HFFc6 (cell line): Measurements from ENCODE around the gene TENM4. TPM values are rescaled to one million over a fixed set of nuclear protein-coding genes. Genes with fewer than 3 reads are reported as not detected.

Experiments
- DNase-seq: peaks from one replicate; pipeline ENCODE4 v3.0.0-alpha.2; 2018
- H3K27ac Mint-ChIP-seq: 2 replicates; pipeline ENCODE4 v1.8.0; 2020; ENCODE audit warnings: mild to moderate bottlenecking, mixed read lengths
- H3K27me3 Mint-ChIP-seq: 2 replicates; pipeline ENCODE4 v1.8.0; 2021; ENCODE audit warnings: mild to moderate bottlenecking, moderate library complexity, mixed read lengths; ENCODE audit not compliant: insufficient read depth
- H3K36me3 Mint-ChIP-seq: 2 replicates; pipeline ENCODE4 v1.8.0; 2021; ENCODE audit warnings: low read depth, mixed read lengths
- H3K4me1 Mint-ChIP-seq: 2 replicates; pipeline ENCODE4 v1.8.0; 2020; ENCODE audit warnings: low read depth, mixed read lengths
- H3K4me3 Mint-ChIP-seq: 2 replicates; pipeline ENCODE4 v1.8.0; 2020; ENCODE audit warnings: mild to moderate bottlenecking, moderate library complexity, mixed read lengths
- H3K9me3 Mint-ChIP-seq: 2 replicates; pipeline ENCODE4 v1.8.0; 2020; ENCODE audit warnings: mild to moderate bottlenecking, mixed read lengths
- CTCF ChIP-seq: fragments of 200-600 bp; sonication (generic); IDR thresholded peaks from 2 replicates; pipeline ENCODE4 v1.5.0; 2021; ENCODE audit warnings: antibody characterized with exemption, mild to moderate bottlenecking
- total RNA-seq, 6 experiments: library from RNA; stranded (reverse); fragmentation: NEBNext Ultra II Directional; extraction: Animal tissue kit (Norgen Biotek cat#: 25700); gene quantifications; 2 replicates in 1 of 6; 3 replicates in 5 of 6; pipeline ENCODE4 v1.2.3, GENCODE V29; 2021

The TENM4 gene
- total RNA-seq, 6 experiments from 2014 or later, result 20.9 to 45.5 (median 26.5) TPM

- no peak overlapping the region for H3K27ac Mint-ChIP-seq
- peaks cover 37% of the 10 kb centered on the region for H3K9me3 Mint-ChIP-seq
- H3K4me1 Mint-ChIP-seq, result no peaks in the 10 kb centered on the region
- peaks cover 25% of the 10 kb centered on the region for H3K27me3 Mint-ChIP-seq
- H3K4me3 Mint-ChIP-seq, result no peak overlapping the region
- peaks cover 22% of the 10 kb centered on the region for H3K36me3 Mint-ChIP-seq
- TF ChIP-seq CTCF, result no peak
- DNase-seq, result no peak
Measured at GRCh38 chr11:78633516-78634310, 807.1 kb downstream of the TENM4 start.

DNA sequence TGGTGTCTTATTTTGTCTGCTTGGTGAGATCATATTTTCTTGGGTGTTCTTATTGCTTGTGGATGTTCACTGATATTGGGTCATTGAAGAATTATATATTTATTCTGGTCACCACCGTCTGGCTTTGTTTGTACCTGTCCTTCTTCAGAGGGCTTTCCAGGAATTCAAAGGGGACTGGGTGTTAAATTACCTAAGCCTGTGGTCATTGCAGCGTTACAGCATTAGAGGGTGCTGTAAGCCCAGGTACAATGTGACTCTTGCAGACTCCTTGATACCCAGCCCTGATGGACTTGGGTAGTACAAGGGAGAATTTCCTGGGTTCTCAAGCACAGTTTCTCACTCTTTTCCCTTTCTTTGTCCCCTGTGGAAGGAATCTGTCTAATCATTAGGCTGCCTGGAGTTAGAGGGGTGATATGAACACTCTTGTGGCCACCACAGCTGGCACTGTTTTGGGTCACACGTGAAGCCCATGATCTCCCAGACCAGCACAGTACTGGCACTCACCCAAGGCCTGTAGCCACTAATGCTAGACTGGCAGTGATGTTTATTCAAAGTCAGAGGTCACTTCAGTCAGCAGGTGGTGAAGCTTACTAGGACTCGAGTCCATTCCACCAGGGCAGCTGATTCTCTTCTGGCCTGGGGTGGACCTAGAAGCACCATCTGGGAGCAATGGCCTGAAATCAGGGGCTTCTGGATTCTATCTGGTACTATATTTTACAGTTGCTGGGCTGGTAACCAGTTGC is 810.1 kb downstream of the TENM4 start:
- no peaks in the 10 kb centered on the region for H3K4me1 Mint-ChIP-seq
- no peak for DNase-seq
- H3K9me3 Mint-ChIP-seq, result peaks cover 44% of the 10 kb centered on the region
- H3K27me3 Mint-ChIP-seq, result peaks cover 31% of the 10 kb centered on the region
- no peak overlapping the region for H3K27ac Mint-ChIP-seq
- H3K36me3 Mint-ChIP-seq, result peaks cover 17% of the 10 kb centered on the region
- H3K4me3 Mint-ChIP-seq, result no peak overlapping the region
- 0 out of 2 replicates have a peak, but pooled peaks have one; percentile 21 for TF ChIP-seq CTCF

DNA sequence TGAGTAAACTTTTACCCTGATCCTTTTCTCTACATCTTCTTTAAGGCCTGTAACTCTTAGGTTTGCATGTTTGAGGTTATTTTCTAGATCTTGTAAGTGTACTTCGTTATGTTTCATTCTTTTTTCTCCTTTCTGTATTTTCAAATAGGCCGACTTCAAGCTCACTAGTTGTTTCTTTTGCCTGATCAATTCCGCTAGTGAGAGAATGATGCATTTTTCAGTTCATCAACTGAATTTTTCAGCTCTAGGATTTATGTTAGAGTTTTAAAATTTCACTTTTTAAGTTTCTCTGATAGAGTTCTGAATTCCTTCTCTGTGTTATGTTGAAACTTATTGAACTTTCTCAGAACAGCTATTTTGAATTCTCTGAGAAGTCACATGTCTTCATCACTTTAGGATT is 810.7 kb downstream of the TENM4 start:
- DNase-seq, result no peak
- peaks cover 30% of the 10 kb centered on the region for H3K27me3 Mint-ChIP-seq
- peaks cover 44% of the 10 kb centered on the region for H3K9me3 Mint-ChIP-seq
- no peak overlapping the region for H3K4me3 Mint-ChIP-seq
- no peak for TF ChIP-seq CTCF
- H3K27ac Mint-ChIP-seq, result no peak overlapping the region
- H3K36me3 Mint-ChIP-seq, result peaks cover 17% of the 10 kb centered on the region
- H3K4me1 Mint-ChIP-seq, result no peaks in the 10 kb centered on the region

DNA sequence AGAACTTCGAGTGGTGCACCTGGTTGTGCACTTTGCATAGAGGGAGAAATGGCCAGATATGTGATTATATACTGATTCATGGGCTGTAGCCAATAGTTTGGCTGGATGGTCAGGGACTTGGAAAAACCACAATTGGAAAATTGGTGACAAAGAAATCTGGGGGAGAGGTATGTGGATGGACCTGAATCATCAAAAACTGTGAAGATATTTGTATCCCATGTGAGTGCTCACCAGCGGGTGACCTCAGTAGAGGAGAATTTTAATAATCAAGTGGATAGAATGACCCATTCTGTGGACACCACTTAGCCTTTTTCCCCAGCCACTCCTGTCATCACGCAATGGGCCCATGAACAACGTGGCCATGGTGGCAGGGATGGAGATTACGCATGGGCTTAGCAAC is 818.2 kb downstream of the TENM4 start:
- peak; percentile 21 for DNase-seq
- TF ChIP-seq CTCF, result no peak
- peaks cover 10% of the 10 kb centered on the region for H3K4me1 Mint-ChIP-seq
- peaks cover 28% of the 10 kb centered on the region for H3K9me3 Mint-ChIP-seq
- H3K4me3 Mint-ChIP-seq, result no peak overlapping the region
- H3K36me3 Mint-ChIP-seq, result peaks cover 15% of the 10 kb centered on the region
- H3K27ac Mint-ChIP-seq, result no peak overlapping the region
- H3K27me3 Mint-ChIP-seq, result peaks cover 46% of the 10 kb centered on the region

GRCh38 chr11:78620159-78620558 is 820.7 kb downstream of the TENM4 start:
- H3K27ac Mint-ChIP-seq, result no peak overlapping the region
- peaks cover 10% of the 10 kb centered on the region for H3K4me1 Mint-ChIP-seq
- no peak for TF ChIP-seq CTCF
- H3K36me3 Mint-ChIP-seq, result peaks cover 15% of the 10 kb centered on the region
- H3K4me3 Mint-ChIP-seq, result no peak overlapping the region
- H3K27me3 Mint-ChIP-seq, result peaks cover 34% of the 10 kb centered on the region
- no peak for DNase-seq
- H3K9me3 Mint-ChIP-seq, result peaks cover 25% of the 10 kb centered on the region
